Epithelial cell of esophagus (primary cell): ENCODE measurements around the gene RABL2A.
A peak's percentile ranks its signal among the peaks of the same experiment; 100 is the strongest.
"Not testable (repeated sequence)": the region's sequence is repeated elsewhere in the genome, so short reads cannot be mapped to it uniquely, and the experiment has no call there.

Experiments
- DNase-seq: peaks from one replicate; pipeline ENCODE4 v3.0.0; 2010; ENCODE audit warnings: low read depth
- H3K4me3 ChIP-seq: 2 replicates; pipeline ENCODE4 v1.5.1; 2011; ENCODE audit warnings: mild to moderate bottlenecking, low read length, control low read depth
- TF ChIP-seq, protein P1 (sequence below): IDR thresholded peaks from 2 replicates; pipeline ENCODE4 v1.5.1; 2011; ENCODE audit warnings: low read depth, mild to moderate bottlenecking, low read length, control low read depth, inconsistent platforms; ENCODE audit not compliant: insufficient read depth; ENCODE audit errors: missing control alignments

Gene RABL2A

DNA sequence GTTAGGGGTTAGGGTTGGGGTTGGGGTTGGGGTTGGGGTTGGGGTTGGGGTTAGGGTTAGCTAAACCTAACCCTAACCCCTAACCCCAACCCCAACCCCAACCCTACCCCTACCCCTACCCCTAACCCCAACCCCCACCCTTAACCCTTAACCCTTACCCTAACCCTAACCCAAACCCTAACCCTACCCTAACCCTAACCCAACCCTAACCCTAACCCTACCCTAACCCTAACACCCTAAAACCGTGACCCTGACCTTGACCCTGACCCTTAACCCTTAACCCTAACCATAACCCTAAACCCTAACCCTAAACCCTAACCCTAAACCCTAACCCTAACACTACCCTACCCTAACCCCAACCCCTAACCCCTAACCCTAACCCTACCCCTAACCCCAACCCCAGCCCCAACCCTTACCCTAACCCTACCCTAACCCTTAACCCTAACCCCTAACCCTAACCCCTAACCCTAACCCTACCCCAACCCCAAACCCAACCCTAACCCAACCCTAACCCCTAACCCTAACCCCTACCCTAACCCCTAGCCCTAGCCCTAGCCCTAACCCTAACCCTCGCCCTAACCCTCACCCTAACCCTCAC, 24.1 kb upstream of the RABL2A start:
- TF ChIP-seq, protein P1, sequence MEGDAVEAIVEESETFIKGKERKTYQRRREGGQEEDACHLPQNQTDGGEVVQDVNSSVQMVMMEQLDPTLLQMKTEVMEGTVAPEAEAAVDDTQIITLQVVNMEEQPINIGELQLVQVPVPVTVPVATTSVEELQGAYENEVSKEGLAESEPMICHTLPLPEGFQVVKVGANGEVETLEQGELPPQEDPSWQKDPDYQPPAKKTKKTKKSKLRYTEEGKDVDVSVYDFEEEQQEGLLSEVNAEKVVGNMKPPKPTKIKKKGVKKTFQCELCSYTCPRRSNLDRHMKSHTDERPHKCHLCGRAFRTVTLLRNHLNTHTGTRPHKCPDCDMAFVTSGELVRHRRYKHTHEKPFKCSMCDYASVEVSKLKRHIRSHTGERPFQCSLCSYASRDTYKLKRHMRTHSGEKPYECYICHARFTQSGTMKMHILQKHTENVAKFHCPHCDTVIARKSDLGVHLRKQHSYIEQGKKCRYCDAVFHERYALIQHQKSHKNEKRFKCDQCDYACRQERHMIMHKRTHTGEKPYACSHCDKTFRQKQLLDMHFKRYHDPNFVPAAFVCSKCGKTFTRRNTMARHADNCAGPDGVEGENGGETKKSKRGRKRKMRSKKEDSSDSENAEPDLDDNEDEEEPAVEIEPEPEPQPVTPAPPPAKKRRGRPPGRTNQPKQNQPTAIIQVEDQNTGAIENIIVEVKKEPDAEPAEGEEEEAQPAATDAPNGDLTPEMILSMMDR = no peak
- peak overlapping the region; percentile 88 for H3K4me3 ChIP-seq
- no peak for DNase-seq

DNA sequence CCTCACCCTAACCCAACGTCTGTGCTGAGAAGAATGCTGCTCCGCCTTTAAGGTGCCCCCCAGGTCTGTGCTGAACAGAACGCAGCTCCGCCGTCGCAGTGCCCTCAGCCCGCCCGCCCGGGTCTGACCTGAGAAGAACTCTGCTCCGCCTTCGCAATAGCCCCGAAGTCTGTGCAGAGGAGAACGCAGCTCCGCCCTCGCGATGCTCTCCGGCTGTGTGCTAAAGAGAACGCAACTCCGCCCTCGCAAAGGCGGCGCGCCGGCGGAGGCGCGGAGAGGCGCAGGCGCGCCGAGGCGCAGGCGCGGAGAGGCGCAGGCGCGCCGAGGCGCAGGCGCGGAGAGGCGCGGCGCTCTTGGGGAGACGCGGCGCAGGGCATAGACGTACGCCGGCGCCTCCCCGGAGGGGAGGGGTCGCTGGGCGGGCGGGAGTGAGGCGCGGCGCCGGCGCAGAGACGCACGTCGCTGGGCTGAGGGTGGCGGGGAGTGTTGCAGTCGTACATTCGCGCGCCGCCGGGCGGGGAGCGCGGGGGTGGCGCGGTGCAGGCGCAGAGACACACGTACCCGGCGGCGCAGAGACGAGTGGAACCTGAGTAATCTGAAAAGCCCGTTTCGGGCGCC, 23.5 kb upstream of the RABL2A start:
- peak; percentile 93 for DNase-seq
- peak overlapping the region; percentile 88 for H3K4me3 ChIP-seq

DNA sequence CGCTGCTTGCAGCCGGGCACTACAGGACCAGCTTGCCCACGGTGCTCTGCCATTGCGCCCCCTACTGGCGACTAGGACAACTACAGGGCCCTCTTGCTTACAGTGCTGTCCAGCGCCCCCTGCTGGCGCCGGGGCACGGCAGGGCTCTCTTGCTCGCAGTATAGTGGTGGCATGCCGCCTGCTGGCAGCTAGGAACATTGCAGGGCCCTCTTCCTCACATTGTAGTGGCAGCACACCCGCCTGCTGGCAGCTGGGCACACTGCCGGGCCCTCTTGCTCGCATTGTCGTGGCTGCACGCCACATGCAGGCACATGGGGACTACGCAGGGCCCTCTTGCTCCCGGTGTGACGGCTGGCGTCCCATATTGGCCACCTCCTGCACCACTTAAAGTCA, 23.0 kb upstream of the RABL2A start:
- peak; percentile 88 for DNase-seq
- peak overlapping the region; percentile 41 for H3K4me3 ChIP-seq
- TF ChIP-seq, protein P1 = peak; percentile 91

DNA sequence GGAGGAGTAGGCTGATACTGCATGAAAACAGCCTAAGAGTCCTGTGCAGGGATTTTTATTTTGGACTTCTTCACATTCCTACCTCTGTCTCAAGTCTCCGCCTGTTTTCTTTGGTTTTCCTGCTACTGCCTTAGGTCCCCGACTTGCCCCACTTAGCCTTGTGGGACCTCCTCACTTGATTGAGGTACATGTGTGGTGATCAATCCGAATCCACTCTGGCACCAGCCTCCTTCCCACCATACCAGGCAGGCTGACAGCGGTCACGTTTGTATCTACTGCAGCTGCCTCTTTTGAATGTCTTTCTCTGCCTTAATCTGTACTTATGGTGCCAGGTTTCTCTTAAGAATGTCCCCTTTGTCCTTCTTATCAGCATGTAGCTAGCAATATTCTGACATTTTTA, 22.4 kb upstream of the RABL2A start:
- H3K4me3 ChIP-seq, DNase-seq: not testable (repeated sequence)

DNA sequence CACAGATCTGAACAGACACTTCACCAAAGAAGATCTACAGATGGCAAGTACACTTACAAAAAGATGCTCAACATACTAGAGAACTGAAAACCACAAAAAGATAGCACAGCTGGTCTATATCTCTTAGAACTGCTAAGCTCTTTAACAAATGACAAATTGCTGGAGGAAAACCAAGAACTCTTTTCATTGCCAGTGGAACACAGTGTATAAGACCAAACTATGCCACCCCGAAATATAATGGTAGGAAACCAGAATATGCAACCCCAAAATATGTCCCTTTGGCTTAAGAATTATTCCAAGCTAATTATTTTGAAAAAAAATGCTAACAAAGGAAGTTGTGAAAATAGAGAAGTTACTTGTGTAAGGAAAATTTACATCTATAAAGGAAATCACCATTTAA, 21.0 kb upstream of the RABL2A start:
- H3K4me3 ChIP-seq, DNase-seq: not testable (repeated sequence)

DNA sequence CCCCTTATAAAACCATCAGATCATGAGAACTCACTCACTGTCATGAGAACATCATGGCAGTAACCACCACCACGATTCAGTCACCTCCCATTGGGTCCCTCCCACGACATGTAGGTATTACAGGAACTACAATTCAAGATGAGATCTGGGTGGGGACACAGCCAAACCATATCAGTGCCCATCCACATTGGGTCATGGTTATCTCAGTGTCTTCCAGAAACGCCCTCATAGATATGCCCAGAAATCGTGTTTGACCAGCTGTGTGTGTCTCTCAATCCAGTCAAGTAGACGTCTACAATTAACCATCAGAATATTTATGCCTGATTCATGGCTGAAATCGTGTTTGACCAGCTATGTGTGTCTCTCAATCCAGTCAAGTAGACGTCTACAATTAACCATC, 17.2 kb upstream of the RABL2A start:
- not testable (repeated sequence) for H3K4me3 ChIP-seq

DNA sequence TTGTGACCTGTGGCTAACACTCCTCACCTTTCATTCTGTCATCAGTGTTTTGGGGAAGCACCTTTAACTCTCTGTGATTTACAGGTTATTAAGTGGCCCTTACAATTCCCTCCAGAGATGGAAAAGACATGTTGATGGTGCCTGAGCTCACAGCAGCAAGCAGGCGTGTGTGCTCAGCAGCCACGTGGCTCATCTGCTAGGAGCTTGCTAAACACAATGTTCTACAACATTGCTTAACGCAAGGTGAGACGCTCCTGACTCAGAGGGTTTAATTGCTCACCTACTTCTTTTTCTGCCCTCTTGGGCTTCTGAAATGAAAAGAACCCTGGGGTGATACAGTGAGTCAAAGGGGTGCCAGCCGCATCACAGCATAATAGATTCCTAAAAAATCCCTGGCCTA, 6.1 kb upstream of the RABL2A start:
- peak; percentile 71 for DNase-seq
- H3K4me3 ChIP-seq = not testable (repeated sequence)

More for the DNA sequence above, 17.2 kb upstream of the RABL2A start:
- DNase-seq = not testable (repeated sequence)

DNA sequence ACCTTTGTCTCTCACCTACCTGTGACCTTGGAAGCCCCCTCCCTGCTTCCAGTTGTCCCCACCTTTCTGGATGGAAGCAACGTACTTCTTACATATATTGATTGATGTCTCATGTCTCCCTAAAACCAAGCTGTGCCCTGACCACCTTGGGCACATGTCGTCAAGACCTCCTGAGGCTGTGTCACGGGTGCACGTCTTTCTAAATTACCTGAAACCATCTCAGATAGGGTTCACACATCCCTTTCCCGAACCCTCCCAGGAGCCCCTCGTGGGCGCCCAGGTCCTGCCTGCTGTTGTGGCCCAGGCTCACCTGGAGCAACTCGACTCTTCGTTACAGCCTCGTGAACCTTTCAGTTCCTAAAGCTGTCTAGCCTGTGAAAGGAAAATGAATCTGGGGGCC, 1.2 kb upstream of the RABL2A start:
- not testable (repeated sequence) for DNase-seq, H3K4me3 ChIP-seq

DNA sequence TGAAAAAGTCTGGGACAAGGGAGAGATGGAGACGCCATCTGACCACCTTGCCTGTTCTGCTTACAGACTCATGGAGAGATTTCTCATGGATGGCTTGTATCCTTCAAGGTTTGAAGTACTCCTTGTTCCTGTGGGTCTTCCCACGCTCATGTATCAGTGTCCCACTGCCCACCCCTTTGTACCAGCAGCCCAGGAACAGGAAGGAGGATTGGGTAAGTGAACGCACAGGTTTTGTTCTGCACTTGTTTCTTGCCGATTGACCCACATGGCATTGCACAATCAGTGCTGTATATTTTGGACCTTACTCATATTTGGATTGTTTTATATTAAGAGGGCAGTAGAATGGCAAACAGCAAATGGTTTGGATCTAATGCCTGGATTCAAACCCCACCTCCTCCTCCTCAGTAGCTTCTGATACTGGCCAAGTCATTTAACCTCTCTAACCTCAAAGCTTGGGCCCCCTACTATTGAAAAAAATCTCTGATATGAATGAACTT, 5.8 kb downstream of the RABL2A start:
- not testable (repeated sequence) for DNase-seq, H3K4me3 ChIP-seq

DNA sequence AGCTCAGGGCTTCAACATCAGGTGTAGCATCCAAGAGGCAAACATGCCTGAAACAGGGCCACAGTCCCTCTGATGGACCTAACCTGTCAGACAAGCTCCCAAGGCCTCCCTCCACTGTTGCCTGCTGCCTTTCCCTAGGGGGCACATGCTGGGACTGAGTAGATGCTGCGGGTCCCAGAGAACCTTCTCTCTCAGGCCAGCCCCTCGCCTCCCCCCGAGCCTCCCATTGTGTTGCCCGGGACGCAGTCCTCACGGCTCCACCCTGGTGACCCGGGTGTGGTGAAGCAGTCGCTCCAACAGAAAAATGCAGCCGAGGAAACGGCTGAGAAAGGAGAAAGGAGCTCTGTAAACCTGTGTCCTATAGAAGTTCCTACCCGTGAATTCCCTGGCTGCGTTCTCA, 8.3 kb downstream of the RABL2A start:
- H3K4me3 ChIP-seq = not testable (repeated sequence)

DNA sequence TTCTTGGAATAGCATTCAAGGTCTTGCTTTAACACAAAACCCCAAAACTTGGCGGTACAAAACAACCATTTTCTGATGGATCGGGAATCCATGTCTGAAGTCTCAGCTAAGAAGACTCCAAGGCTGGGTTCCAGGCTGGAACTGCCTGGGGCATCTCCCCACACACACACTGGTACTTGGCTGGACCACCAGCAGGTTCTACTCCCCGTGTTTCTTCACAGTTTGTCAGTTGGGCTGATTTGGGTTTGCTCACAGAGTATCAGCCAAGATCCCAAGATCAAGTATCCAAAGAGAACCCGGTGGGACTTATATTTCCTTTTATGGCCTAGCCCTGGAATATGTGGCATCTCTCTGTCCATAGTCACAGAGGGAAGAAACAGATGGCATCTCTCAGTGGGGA, 9.2 kb downstream of the RABL2A start:
- not testable (repeated sequence) for H3K4me3 ChIP-seq, DNase-seq

More for the DNA sequence above, 8.3 kb downstream of the RABL2A start:
- DNase-seq = not testable (repeated sequence)

DNA sequence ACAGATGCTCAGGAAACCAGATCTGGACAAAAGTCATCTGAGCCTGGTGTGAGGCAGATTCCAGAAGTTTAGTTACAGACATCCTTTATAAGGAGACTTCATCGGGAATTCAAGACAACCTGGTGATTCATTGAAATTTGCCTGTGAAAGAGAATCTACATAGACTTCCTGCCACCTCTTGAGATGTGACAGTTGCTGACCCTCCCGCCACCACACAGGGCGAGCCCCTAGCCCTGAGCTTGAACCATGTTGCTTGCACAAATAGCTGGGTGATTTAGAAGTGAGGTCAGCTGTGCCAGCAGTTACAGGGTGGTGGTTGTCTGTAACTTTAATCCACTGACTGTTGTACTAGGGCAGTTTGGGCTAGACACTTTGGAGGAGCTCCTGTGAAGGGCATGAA, 11.0 kb downstream of the RABL2A start:
- H3K4me3 ChIP-seq, DNase-seq: not testable (repeated sequence)

DNA sequence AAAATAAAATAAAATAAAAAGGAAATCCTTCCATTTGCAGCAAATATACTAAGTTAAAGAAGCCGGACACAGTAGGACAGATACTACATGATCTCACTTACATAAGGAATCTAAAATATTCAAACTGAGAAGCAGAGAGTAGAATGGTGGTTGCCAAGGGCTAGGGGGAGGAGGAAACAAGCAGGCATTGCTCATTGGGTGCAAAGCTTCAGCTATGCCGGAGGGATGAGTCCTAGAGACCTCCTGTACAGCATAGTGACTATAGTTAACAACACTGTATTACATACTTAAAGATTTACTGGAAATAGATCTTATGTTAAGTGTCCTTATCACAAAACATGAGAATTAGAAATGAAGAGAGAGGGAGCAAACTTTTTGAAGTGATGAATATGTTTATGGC, 19.2 kb downstream of the RABL2A start:
- DNase-seq, H3K4me3 ChIP-seq: not testable (repeated sequence)

DNA sequence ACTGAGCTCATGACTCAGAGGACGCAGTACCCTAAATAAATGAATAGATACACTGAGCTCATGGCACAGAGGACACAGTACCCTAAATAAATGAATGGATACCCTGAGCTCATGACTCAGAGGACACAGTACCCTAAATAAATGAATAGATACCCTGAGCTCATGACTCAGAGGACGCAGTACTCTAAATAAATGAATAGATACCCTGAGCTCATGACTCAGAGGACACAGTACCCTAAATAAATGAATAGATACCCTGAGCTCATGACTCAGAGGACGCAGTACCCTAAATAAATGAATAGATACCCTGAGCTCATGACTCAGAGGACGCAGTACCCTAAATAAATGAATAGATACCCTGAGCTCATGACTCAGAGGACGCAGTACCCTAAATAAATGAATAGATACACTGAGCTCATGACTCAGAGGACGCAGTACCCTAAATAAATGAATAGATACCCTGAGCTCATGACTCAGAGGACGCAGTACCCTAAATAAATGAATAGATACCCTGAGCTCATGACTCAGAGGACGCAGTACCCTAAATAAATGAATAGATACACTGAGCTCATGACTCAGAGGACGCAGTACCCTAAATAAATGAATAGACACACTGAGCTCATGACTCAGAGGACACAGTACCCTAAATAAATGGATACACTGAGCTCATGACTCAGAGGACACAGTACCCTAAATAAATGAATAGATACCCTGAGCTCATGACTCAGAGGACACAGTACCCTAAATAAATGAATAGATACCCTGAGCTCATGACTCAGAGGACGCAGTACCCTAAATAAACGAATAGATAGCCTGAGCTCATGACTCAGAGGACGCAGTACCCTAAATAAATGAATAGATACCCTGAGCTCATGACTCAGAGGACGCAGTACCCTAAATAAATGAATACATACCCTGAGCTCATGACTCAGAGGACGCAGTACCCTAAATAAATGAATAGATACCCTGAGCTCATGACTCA, 24.1 kb downstream of the RABL2A start:
- not testable (repeated sequence) for H3K4me3 ChIP-seq, DNase-seq

DNA sequence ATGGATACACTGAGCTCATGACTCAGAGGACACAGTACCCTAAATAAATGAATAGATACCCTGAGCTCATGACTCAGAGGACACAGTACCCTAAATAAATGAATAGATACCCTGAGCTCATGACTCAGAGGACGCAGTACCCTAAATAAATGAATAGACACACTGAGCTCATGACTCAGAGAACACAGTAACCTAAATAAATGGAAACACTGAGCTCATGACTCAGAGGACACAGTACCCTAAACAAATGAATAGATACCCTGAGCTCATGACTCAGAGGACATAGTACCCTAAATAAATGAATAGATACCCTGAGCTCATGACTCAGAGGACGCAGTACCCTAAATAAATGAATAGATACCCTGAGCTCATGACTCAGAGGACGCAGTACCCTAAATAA, 25.5 kb downstream of the RABL2A start:
- H3K4me3 ChIP-seq, DNase-seq: not testable (repeated sequence)

DNA sequence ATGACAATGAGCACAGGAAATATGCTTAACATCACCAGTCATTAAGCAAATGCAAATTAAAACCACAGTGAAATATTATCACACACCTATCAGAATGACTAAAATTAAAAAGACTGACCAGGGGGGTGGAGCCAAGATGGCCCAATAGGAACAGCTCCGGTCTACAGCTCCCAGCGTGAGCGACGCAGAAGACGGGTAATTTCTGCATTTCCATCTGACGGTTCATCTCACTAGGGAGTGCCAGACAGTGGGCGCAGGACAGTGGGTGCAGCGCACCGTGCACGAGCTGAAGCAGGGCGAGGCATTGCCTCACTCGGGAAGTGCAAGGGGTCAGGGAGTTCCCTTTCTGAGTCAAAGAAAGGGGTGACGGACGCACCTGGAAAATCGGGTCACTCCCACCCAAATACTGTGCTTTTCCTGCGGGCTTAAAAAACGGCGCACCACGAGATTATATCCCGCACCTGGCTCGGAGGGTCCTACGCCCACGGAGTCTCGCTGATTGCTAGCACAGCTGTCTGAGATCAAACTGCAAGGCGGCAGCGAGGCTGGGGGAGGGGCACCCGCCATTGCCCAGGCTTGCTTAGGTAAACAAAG, 29.1 kb downstream of the RABL2A start:
- DNase-seq, H3K4me3 ChIP-seq: not testable (repeated sequence)
